HUES6 (cell line): ENCODE data around the gene MAPRE3.

ENCODE experiments used
- H3K27ac ChIP-seq: 2 replicates; pipeline ENCODE4 v1.7.0; 2013; ENCODE audit warnings: low read depth, mild to moderate bottlenecking, low read length, inconsistent platforms
- H3K27me3 ChIP-seq: 2 replicates; pipeline ENCODE4 v1.6.1; 2013; ENCODE audit warnings: low read length; ENCODE audit not compliant: control insufficient read depth, insufficient read depth
- H3K36me3 ChIP-seq: 2 replicates; pipeline ENCODE4 v1.6.1; 2013; ENCODE audit warnings: low read length; ENCODE audit not compliant: control insufficient read depth, insufficient read depth
- H3K4me1 ChIP-seq: 2 replicates; pipeline ENCODE4 v1.6.1; 2013; ENCODE audit warnings: low read length; ENCODE audit not compliant: control insufficient read depth, insufficient read depth
- H3K4me3 ChIP-seq: 2 replicates; pipeline ENCODE4 v1.5.1; 2013; ENCODE audit warnings: low read depth, low read length
- H3K9ac ChIP-seq: one replicate; pipeline ENCODE4 v1.6.1; 2013; ENCODE audit warnings: mild to moderate bottlenecking, low read length
- H3K9me3 ChIP-seq: 2 replicates; pipeline ENCODE4 v1.6.1; 2013; ENCODE audit warnings: low read depth, low read length; ENCODE audit not compliant: control insufficient read depth, insufficient read depth

Gene MAPRE3

DNA sequence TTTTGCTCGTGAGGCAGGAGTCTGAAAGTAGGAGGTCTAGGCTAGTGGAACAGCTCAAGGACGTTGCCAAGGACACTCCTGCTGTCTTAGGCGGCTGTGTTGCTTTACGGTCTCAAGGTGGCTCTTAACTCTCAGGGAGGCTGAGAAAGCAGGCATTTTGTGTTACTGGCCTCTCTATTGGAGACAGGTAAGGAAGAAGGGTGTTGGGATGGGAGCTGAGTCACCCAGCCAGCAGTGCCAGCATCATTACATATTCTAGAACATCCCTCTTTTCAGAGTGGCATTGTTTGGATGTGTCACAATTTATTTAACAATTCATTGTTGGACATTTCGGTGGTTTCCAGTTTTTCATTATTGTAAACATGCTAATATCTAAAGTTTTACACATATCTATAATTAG, 31.5 kb downstream of the MAPRE3 start:
- H3K27me3 ChIP-seq: peaks cover 5% of the 10 kb centered on the region; the same call in 1 of the 2 replicates
- no peak overlapping the region for H3K9ac ChIP-seq
- H3K36me3 ChIP-seq: no peaks in the 10 kb centered on the region
- no peak overlapping the region for H3K27ac ChIP-seq
- no peak overlapping the region for H3K4me3 ChIP-seq
- no peaks in the 10 kb centered on the region; the same call in 1 of the 2 replicates for H3K4me1 ChIP-seq
- H3K9me3 ChIP-seq: no peaks in the 10 kb centered on the region

DNA sequence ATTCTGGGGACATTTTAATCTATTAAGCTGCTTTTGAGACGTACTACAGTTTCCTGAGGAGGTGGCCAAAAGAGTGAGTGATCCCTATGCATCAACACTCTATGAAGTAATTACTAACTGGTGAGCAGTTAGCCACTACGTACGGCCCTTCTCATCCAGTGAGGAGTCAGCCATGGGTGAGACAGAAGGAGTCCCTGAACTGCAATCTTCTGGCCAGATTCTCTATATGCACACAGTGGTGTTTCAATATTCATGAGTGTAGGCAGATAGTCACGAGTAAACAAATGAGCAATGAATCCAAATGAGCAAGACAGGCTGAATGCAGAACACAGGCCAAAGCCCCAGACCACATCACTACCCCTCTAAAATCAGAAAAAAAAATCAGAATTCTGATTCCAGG, 32.6 kb downstream of the MAPRE3 start:
- H3K27ac ChIP-seq: no peak overlapping the region
- no peak overlapping the region for H3K4me3 ChIP-seq
- H3K9me3 ChIP-seq: no peaks in the 10 kb centered on the region
- H3K36me3 ChIP-seq: no peaks in the 10 kb centered on the region
- no peak overlapping the region for H3K9ac ChIP-seq
- H3K4me1 ChIP-seq: no peaks in the 10 kb centered on the region; the same call in 1 of the 2 replicates
- H3K27me3 ChIP-seq: peaks cover 5% of the 10 kb centered on the region; the same call in 1 of the 2 replicates

DNA sequence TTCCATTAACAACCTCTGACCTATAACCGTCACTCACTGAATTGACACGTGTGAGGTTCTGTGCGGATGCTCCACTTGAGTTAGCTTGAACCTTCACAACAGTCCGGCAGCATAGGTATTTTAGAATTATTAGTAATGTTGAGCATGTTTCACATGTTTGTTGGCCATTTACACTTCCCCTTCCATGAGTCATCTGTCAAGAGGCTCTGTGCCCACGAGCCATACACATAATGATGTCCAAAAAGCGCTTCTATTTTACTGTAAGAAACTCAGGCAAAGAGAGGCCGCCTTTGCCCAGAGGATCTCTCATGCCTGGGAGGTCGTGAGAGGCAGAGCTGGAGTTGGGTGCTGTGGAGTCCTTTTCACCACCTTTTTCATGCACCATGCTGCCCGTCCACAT, 33.4 kb downstream of the MAPRE3 start:
- Histone ChIP-seq H3K27me3 (peaks cover under 1% of the 10 kb centered on the region; the same call in 1 of the 2 replicates), H3K36me3 (no peaks in the 10 kb centered on the region), H3K9ac (no peak overlapping the region), H3K4me1 (no peaks in the 10 kb centered on the region; the same call in 1 of the 2 replicates), H3K4me3 (no peak overlapping the region), H3K9me3 (no peaks in the 10 kb centered on the region), H3K27ac (no peak overlapping the region)

DNA sequence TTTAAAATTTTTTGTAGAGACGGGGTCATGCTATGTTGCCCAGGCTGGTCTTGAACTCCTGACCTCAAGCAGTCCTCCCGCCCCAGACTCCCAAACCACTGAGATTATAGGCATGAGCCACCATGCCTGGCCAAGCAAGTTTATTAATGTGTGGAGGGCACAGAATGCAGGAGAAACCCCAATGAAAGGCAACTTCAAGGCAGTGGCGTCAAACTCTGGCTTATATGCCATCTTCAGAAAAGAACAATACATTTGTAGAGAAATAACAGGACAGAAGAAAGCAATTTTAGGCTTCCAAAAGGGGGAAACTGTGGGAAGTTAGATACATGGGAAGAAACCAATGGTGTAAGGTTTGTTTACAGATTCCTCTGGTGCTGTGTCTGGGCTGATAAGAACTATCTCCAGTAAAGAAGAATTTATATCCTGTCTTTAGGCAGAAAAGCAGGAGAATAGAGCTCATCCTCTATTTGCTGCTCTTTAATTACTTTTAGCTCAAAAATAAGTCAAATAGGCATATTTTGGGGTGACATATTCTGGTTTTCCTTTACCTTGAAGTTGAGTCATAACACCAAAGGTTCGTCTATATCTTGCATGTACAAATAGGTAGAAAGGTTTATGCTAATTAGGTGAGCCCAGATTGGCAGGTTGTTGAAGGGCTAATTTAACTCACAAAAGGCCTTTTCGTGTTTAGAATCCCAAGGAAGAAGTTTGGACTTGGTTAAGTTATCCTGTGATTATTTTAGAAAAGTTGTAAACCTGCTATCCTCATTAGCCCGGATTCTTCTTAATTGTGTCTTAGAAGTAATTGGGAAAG, 36.4 kb downstream of the MAPRE3 start:
- no peaks in the 10 kb centered on the region for H3K9me3 ChIP-seq
- H3K36me3 ChIP-seq: no peaks in the 10 kb centered on the region
- no peaks in the 10 kb centered on the region; the same call in 1 of the 2 replicates for H3K4me1 ChIP-seq
- no peak overlapping the region for H3K4me3 ChIP-seq
- no peaks in the 10 kb centered on the region for H3K27me3 ChIP-seq
- H3K27ac ChIP-seq: no peak overlapping the region
- H3K9ac ChIP-seq: no peak overlapping the region

DNA sequence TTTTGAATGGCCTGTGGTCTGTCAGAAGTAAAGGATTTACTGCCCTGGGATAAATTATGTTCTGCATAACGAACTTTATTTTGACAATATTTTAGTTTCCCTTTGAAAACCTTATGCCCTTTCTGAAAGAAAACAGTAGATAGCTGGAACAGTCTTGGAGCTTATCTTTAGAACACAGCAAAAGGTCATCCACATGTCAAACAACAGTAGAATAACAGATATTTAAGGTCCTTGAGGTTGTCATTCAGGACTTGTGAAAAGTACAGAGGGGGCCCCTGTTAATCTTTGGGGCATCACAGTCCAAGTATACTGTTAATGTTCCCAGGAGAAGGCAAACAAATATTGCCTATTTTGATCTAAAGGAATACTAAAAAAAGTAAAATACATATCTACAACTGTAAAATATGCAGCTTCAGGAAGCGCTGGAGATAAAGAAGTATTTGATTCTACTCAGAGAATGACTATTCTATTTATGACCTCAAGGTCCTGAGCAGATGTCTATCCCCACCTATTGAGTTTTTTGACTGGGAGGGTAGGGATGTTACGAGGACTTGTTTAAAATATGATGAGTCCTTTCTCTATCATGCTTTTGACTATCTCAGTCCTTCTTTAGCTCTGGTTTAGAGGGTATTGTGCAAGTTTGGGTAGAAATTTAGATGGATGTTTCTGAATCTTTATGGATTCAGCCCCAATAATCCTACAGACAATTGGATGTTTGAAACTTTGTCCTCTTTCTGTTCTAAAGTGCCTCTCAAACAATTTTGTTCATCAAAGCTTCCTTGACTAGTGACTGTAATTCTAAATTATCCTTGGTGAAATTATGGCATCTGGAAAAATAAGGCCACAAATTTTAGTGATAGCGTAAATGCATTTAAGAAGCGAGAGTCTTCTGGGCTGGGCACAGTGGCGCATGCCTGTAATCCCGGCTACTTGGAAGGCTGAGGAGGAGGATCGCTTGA, 37.3 kb downstream of the MAPRE3 start:
- no peak overlapping the region for H3K4me3 ChIP-seq
- no peaks in the 10 kb centered on the region for H3K36me3 ChIP-seq
- H3K9ac ChIP-seq: no peak overlapping the region
- no peaks in the 10 kb centered on the region; the same call in 1 of the 2 replicates for H3K4me1 ChIP-seq
- H3K9me3 ChIP-seq: peaks cover 3% of the 10 kb centered on the region; the same call in 1 of the 2 replicates
- no peak overlapping the region for H3K27ac ChIP-seq
- no peaks in the 10 kb centered on the region for H3K27me3 ChIP-seq

DNA sequence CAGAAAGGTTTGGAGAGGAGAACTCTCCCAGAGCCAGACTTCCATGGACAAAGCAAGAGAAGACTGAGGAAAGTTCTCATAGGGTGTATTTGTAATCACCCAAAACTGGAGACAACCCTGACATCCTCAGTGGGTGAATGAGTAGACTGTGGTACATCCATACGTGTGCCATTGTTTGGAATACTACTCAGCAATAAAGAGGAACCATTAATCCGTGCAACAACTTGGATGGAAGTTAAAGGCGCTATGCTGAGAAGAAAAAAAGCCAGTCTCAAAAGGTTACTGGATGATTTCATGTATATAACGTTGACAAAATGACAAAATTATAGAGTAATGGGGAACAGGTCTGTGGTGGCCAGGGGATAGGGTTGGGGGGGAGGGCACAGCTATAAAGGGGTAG, 38.2 kb downstream of the MAPRE3 start:
- no peak overlapping the region for H3K27ac ChIP-seq
- peaks cover 13% of the 10 kb centered on the region for H3K9me3 ChIP-seq
- no peaks in the 10 kb centered on the region for H3K27me3 ChIP-seq
- no peaks in the 10 kb centered on the region; the same call in 1 of the 2 replicates for H3K36me3 ChIP-seq
- H3K4me3 ChIP-seq: no peak overlapping the region
- no peaks in the 10 kb centered on the region; the same call in 1 of the 2 replicates for H3K4me1 ChIP-seq
- no peak overlapping the region for H3K9ac ChIP-seq

DNA sequence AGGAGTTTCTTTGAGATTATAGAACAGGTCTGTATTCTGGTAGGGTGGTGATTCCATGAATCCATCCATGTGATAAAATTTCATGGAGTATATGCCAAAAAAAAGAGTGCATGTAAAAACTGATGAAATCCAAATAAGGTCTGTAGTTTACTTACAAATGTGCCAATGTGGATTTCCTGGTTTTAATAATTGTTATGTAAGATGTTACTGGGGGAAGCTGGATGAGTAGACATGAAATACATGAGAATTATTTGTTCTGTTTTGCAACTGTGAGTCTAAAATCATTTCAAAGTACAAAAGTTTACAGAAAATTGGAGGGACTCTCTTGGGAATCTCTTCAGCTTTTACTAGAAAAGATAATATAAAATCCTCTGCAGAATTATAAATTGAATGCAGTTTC, 38.6 kb downstream of the MAPRE3 start:
- no peak overlapping the region for H3K27ac ChIP-seq
- H3K9me3 ChIP-seq: peaks cover 16% of the 10 kb centered on the region
- no peak overlapping the region for H3K4me3 ChIP-seq
- no peak overlapping the region for H3K9ac ChIP-seq
- no peaks in the 10 kb centered on the region; the same call in 1 of the 2 replicates for H3K4me1 ChIP-seq
- no peaks in the 10 kb centered on the region; the same call in 1 of the 2 replicates for H3K36me3 ChIP-seq
- H3K27me3 ChIP-seq: no peaks in the 10 kb centered on the region

DNA sequence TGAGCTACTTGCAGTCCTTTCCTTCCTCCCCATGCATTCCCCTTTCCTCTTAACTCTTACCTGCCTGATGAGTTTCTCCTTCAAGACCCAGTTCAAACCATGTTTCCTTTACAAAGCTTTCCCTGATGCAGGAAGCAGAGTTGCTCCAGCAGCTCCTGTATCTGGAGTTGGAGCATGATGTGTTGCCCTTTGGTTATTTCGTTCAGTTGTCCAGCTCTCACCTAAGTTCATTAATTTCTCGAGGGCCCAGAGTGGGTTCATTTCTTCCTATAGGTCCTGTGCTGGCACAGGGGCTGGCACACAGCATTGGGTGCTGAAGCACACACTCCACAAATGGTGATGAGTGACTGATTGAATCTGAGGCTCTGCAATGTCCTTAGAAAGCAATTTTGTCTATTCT, 39.3 kb downstream of the MAPRE3 start:
- Histone ChIP-seq H3K9ac (no peak overlapping the region), H3K27ac (no peak overlapping the region), H3K36me3 (no peaks in the 10 kb centered on the region; the same call in 1 of the 2 replicates), H3K4me1 (no peaks in the 10 kb centered on the region; the same call in 1 of the 2 replicates), H3K27me3 (no peaks in the 10 kb centered on the region), H3K9me3 (peaks cover 22% of the 10 kb centered on the region), H3K4me3 (no peak overlapping the region)

DNA sequence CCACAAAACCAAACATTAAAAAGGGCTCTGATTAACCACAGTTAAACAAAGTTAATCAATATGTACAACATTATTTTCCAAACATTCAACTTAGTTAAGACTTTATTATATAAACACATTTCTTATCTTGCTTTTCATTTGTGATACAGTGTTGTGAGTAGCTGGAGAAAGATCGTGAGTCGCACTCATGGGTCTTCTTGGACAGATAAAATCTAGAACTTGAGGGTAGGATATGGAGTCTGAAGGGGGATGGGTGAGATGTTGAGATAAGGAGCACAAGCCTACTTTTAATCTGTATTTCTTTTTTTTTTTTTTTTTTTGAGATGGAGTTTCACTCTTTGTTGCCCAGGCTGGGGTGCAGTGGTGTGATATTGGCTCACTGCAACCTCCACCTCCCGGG, 39.7 kb downstream of the MAPRE3 start:
- Histone ChIP-seq H3K27me3 (no peaks in the 10 kb centered on the region), H3K4me3 (no peak overlapping the region), H3K36me3 (no peaks in the 10 kb centered on the region; the same call in 1 of the 2 replicates), H3K4me1 (no peaks in the 10 kb centered on the region; the same call in 1 of the 2 replicates), H3K27ac (no peak overlapping the region), H3K9ac (no peak overlapping the region), H3K9me3 (peaks cover 22% of the 10 kb centered on the region)

DNA sequence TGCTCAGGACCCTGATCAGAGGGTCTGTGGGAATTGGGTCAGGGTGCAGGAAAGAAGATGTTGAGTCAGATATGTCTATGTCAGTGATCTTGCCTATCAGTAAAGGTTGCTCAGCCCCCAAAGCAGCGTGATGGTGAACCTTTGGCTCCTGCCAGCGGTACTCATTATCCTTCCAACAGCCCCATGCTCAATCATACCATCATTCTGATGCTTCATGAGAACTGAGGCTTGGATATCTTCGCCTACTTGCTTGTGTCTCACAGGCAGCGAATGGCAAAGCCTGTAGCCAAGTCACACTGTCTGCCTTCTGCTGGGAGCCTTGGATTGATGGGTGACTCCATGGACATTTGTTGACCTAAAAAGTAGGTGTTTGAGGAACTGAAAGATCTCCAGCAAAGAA, 43.3 kb downstream of the MAPRE3 start:
- no peak overlapping the region for H3K4me3 ChIP-seq
- no peaks in the 10 kb centered on the region for H3K27me3 ChIP-seq
- H3K27ac ChIP-seq: no peak overlapping the region
- H3K36me3 ChIP-seq: no peaks in the 10 kb centered on the region; the same call in 1 of the 2 replicates
- H3K4me1 ChIP-seq: peaks cover 10% of the 10 kb centered on the region; the same call in 1 of the 2 replicates
- H3K9me3 ChIP-seq: peaks cover 22% of the 10 kb centered on the region
- H3K9ac ChIP-seq: no peak overlapping the region
